Left forelimb (tissue), 1 donor: Measurements from ENCODE around the gene BPIFB1.

ENCODE experiments used
- DNase-seq: peaks from one replicate; pipeline ENCODE4 v3.0.0-alpha.2; 2018; ENCODE audit warnings: low spot score

Gene BPIFB1

DNA sequence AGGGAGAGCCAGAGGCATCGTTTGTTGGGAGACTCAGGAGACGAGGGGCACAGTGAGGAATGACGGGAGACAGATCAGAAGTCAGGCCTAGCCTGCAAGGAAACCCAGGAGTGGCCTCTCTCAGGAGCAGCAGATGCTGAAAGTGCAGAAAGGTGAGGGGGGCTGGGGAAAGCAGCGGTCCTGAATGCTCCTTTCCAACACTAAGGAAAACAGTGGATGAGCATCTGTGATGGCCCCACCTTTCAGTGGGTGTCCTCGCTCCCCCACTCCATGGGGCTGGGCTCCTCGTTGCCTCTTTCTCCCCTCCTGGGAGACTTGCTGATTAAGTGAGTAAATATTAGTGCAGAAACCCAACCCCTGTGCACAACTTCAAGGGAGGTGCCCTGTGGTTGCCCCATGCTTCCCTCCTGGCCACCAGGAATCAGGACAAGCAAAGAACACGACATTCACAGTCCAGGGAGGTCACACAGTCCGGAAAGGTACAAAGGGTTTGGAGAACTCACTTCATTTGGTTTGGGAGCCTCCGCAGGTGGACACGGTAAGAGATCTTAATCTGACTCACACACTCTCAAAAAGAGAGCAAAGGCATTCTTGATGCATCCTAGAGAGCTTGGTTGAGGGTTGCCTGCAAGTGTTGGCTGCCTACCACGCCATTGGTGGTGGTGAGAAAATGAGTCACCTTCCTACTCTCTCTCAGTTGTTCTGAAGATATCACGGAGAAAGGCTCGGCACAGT, 9.7 kb upstream of the BPIFB1 start:
- DNase-seq, result no peak

DNA sequence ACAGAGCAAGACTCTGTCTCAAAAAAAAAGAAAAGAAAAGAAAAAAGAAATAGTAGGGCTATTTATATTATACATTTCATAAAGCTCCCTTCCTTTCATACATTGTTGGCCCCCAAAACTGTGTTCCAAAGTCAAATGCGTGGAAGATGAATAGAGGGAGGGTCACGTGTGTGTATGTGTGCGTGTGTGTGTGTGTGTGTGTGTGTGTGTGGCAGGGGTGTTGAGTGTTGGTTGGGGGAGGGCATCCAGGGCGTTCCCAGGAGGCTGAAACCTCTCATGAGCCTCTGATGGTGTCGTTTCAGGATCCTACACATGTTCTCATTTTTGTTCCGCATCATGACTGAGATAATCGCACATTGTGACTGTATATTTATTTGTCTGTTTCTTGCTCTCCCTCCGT, 7.8 kb upstream of the BPIFB1 start:
- no peak for DNase-seq

DNA sequence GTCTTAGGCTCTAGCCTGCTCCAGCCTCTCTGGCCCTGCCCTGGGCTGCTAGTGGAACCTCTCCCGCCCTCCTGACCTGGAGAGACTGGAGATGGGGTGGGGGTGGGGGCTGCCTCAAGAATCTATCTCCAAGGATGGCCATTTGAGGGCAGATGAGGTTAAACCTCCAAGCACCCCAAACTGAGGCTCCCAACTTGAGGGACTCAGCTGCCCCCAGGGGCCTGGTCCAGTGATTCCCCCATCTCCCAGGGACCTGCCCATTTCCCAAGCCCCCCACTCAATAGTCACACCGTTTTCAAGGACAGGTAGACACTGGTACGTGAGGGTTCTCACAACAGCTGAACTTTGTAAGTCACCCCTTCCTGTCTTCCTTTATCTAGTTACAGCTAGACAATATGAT, 7.1 kb upstream of the BPIFB1 start:
- no peak for DNase-seq

DNA sequence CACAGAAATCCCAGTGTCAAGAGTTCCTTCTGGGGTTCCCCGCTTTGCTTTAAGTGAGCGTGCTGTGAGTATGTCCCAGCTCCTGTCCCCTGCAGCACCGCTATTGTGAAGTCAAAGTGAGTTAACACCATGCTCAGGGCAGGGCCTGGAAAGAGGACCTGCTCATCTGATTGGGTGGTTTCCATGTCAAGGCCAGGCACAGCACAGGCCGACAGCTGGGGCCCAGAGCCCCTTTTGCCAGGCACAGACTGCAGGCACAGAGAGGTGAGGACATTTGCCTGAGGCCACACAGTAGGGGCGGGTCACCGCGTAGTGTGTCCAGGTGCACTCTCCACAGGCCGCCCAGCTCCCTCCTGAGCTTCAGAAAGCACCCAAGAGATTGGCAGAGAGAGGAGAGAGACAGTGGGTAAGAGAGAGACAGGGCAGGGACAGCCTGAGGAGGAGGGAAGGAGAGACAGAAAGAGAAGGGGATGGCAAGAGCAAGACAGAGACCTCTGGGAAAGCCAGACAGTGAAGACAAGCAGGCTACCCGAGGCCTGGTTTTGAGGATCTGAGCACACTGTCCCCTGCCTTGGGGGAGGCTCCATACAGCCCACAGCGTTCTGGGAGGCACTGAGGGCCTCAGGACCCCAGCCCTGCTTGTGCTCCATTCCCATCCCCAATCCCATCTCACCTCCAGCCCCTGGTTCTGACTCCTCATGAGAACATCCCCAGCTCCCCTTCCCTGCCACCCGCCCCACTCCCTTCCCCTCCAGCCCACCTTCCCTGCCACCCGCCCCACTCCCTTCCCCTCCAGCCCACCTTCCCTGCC, 6.5 kb upstream of the BPIFB1 start:
- no peak for DNase-seq

DNA sequence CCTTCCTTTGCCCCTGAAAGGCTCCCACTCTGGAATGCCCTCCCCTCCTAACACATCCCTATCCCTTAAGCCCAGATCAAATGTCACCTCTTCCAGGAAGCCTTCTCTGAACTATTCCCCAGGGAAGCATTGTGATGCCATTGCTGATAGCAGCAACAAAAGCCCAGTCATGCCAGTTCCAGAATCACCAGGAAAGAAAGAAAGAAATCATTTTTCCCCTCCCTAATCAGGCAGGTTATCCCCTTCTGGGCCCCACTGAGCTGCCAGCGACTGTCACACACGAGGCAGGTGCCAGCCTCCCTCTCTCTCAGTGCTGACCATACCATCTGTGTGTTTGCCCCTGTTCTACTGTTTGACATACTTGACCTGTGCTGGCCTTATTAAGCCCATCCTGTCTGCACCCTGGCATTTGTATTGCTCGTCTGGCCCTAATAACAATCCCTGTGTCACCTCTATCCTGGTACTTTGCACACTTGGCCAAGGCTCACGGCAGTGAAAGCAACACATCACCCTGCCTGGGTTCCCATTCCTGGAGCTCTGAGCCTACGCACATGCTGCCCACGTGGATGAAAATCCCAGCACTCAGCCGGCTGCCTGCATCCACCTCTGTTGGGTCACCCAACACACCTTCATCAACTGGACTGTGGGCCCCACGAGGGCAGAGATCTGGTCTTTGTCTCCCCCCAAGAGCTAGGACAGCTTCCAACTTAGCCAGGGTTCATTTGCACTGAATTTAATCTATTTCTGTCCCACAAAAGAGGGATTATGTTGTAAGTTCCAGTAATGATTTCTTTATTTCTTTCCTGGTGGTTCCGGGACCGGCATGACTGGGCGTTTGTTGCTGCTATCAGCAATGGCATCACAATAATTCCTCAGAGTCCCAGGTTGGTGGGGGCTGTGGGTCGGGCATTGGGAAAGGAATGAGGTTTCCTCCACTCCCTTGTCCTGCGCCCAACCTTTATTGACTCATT, 5.3 kb upstream of the BPIFB1 start:
- DNase-seq, result no peak

DNA sequence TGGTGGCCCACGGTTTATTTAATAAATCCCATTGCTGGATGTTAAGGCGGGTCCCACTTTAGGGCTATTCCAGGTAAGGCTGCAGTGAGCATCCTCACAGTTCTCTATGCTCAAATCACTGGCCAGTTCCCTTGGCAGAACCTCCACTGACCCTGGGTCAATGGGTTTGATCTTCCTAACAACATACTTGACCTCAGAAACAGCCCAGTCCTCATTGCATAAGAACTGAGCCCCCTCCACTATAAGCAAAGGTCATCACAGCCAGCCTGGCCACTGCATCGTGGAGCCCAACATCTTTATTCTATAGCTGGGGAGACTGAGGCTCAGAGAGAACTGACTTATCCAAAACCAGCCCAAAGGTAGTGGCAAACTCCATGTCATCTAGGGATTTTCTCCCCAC, 4.3 kb upstream of the BPIFB1 start:
- DNase-seq, result no peak

DNA sequence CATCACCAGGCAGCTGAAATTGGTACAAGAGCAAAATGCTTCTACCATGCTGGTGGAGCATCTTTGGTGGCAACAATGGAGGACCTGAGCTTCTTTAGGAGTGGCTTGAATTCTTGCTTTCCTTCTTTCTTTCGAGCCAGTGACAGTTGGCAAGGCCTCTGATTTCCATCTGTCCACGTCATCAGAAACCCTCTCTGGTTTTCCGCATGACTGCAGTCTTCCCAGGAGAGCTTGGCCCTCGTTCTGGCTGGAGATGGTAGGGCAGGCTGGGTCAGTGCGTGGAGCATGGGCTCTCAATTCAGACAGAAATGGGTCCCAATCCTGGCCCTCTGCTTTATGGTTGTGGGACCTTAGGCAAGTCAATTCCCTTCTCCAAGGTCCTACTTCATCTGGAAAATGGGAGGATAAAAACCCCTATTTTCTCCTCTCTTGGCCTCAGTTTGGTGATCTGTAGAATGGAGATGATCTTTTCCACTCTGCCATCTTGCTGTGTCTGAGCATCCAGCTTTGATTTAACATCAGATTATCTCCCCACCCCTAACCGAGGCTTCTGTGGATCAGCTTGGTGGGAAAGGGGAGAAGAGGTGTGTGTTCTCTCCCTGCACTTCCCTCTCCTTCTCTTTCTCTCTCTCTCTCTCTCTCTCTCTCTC, 3.6 kb upstream of the BPIFB1 start:
- DNase-seq, result no peak

DNA sequence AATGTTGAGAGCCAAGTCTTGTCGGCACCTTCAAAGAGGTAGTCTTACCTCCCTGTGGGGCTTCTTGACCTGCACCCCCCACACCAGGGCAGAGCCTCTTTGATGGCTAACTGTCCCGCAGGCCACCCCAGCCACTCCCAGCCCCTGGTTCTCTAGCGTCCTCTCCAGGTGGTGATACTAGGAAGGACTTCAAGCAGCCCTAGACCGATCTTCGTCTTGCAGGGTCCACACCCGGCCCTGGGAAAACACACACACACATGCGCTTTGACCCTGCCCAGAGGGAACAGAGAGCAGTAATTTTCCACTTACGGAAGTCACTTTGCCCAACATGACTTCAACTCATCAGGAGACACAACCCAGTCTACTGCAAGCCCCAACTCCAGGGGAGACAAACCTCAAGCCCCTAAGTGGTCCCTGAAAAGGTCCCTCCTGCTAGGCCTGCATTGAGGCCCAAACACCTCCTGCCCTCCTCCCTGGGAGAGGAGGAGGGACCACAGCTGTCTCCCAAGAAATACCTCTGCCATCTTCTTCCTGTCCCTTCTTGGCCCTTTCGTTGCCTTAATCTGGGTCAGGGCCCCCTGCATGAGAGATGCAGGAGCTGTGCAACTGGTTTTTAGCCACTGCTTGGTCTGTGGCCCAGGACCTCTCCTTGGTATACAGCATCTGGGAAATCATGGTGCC, 2.9 kb upstream of the BPIFB1 start:
- DNase-seq, result no peak

DNA sequence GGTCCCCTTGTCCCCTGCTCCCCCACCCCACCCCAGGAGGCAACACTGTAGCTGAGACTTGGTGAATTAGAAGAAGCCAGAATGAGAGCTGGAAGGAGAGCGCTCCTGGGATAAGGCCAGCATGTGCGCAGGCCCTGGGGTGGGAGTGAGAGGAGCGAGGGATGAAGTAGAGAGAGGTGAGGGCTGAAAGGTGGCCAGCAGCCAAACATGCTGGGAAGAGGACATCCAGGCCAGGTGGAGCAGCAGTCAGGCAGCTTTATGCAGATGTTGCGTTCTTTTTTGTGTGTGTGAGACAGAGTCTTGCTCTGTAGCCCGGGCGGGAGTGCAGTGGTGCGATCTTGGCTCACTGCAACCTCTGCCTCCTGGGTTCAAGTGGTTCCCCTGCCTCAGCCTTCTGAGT, 2.2 kb upstream of the BPIFB1 start:
- no peak for DNase-seq

DNA sequence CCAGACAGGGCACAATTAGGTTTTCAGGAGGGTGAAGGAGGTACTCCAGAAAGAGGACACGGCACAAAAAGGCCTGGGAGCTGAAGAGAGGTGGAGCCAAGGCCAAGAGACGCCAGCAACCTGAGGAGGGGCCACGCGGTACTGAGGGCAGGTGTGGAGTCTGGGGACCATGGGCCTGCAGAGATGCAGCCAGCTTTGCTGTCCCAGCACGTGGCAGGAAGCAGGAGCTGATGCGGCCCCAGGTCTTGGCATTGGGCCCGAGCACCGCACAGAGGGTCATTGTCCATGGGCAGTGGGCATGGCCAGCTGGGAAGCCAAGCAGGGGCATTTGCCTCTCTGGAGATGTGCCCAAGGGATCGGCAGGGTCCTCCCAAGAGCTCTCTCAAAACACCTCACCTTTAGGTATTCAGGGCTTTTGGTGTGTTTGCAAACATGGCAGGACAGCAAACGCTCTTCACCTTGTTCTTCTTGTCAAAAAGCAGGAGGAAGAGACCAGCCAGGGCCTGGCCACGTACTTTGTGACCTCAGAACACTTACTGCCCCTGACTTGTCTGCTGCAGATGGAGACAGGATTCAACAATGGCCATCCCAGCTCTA, 1.4 kb upstream of the BPIFB1 start:
- DNase-seq, result no peak

DNA sequence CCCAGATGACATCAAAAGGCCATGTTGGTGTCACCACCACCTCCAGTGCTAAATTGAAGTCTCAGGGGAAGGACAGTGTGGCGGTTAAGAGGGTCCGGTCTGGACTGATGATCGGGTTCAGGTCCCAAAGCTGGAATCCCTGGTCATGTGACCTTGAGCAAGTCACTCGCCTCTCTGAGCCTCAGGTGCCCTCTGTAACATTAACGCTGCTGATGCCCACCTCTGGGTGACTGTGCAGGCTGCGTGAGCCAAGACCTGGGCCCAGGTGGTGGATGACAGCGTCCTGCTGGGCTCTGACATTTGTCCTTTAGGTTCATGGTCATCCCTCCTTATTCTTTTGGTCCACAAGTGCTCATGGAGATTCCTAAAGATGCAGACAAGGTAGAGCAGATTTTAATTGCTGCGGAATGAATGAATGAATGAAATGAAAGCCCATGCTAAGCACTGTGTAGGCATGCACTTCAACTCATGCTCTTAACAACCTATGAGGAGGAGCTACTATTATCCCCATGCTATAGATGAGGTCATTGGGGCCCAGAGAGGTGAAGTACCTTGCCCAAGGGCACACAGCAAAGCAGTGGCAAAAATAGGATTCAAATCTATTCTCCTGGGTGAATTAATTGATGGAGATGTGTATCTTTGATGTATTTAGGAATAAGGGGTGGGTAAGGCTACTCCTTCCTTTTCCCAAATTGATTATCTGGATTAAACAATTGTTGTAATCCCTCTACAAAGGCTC, 649 bp upstream of the BPIFB1 start:
- no peak for DNase-seq

DNA sequence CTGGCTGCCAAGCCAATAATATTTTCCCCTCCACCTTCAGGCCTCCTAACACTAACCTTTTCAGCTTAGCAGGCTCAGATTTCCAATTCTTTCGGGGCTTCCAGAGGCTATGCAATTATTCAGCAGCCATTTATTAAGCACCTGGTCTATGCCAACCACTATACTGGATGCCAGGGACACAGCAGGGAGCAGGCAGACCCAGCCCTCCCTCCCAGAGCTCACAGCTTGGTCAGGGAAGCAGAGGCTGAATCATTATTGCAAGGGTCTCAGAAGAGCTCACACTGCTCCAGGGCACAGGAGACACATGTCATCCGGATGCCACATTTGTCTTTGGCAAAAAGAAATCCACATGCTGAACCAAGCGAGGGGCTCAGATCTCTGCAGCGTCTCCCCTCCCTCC, 1.3 kb downstream of the BPIFB1 start:
- DNase-seq, result no peak

DNA sequence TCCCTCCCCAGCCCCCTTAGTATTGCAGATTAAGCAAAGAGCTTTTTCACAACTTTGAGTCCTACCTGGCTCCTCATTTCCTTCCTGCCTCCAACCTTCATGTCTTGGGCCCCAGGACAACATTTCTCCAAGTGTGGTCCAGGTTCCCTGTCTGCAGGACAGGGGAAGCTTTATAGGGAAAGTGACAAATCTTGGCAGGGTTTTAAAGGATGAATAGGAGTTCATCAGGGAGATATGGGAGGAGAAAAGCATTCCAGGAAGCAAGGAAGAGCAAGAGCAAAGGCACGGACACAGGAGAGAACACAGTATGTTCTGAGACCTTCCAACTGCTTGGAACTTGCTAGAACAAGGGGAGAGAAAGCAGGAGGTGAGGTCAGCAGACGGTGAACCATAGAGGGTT, 1.9 kb downstream of the BPIFB1 start:
- DNase-seq, result no peak

DNA sequence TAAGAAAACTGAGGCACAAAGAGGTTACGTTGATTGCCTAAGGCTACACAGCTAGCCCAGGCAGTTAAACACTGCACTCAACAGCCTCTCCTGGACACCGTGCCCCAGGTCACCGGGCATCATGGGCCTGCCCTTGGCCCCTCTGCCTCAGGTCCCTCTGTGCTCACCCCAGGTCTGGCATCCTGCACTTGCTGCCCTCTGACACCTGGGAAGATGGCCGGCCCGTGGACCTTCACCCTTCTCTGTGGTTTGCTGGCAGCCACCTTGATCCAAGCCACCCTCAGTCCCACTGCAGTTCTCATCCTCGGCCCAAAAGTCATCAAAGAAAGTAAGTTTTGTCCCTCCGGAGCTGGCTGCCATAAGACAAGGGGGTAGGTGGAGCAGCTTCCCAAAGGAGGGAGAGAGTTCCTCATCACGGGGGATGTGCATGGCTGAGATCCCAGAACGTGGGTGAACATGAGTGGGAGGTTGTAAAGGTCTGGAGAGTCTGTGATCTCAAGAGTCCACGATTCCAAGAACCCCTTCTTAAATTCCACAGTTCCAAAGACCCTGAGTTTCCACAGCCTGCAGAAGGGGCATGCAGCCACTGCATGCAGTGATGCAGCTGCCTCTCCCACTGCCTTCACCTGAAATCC, 3.0 kb downstream of the BPIFB1 start:
- no peak for DNase-seq

DNA sequence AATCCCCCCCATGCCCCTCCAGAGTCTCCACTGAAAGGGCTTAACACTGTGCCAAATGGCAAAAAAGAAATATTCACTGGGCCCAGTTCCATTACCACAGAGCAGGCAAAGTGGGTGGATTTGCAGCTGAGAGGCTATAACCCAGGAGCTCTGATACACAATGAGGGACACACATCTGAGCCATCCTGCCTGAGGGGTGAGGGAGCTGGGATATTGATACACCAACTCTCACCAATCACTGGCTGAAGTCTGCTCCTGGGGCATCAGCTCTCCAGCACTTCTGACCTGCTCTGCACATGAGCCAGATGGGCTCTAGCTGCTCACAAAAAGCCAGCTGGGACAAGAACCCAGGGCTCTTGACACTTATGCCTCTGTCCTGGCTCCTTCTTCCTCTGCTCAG, 4.9 kb downstream of the BPIFB1 start:
- no peak for DNase-seq

DNA sequence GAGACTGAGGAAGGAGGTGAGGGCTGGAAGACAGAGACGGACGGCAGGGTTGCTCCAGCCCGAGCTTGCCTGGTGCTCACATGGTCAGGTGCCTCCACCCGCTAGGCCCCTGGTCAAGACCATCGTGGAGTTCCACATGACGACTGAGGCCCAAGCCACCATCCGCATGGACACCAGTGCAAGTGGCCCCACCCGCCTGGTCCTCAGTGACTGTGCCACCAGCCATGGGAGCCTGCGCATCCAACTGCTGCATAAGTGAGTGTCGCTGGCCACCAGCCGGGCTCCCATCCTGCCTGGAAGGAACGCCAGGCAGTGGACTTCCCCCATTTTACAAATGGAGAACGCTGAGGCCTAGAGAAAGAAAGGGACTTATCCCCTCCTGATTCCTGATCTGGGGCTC, 7.8 kb downstream of the BPIFB1 start:
- DNase-seq, result no peak

DNA sequence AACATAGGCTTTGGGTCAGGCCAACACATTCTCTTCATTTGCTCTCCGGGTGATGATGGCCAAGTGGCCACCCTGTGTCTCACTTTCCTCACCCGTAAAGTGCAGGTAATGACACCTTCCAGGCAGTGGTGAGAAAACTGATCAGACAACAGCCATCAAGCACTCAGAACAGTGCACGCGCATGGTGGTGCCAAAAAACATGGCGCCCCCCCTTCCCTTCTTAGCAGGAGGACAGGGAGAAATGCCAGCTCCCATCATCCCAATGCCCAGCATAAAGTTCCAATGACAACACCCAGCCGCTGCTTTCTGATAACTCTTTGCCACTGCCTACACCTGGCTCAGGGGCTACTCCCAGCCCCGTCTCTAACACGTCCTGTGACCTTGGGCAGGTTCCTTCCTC, 8.4 kb downstream of the BPIFB1 start:
- no peak for DNase-seq

DNA sequence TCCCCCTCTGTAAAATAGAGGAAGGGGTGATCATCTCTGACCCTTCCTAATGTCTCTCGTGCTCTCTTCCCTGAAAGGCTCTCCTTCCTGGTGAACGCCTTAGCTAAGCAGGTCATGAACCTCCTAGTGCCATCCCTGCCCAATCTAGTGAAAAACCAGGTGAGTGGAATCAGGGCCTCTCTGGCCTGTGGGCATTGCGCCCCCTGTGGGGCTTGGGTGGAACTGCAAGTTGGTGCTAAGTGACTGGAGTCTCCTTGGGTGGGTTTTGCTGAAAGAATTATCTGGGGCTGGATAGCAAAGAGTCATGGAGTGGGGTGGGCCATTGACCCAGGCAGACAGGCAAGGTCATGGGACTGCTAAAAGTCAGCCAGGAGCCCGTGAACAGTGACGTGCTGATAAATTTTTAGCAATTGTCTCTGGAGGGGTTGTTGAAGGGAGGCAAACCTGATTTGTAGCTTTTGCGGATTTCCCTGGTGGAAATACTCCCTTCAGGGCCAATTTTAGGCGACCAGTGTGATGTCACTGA, 8.9 kb downstream of the BPIFB1 start:
- DNase-seq, result no peak

DNA sequence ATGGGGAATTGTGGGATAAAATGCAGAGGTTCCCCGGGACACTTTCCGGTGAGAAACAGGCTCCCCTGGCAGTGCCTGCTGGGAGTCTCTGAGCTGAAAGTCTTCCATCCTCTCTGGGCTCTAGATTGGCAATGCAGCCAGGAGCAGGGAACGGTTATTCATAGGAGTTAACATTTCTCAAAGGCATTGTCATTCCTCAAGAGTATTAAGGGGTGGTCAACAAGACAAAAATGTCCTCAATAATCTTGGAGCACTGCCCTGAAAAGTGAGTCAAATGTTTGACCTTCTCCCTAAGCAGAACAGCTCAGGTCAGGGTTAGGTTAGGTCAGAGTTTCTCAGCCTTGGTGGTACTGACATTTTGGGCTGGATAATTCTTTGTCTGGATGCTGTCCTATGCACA, 13.2 kb downstream of the BPIFB1 start:
- DNase-seq, result no peak

DNA sequence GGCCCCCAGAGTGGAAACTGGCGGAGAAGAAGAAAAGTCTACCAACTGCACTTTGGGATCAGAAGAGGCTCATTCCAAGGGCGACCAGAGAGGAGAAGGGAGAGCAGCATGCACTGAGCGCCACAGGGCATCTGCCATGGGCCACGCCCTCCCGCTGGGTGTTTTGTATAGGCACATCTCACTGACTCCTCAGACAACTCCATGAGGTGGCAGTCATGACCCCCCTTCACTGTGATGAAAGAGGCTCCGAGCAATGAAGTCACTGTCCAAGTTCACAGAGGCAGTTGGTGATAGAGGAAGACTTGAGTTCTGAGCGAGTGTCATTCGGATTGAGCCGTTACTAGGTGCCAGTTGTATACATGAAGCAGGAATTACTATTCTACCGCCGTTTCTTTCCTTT, 15.4 kb downstream of the BPIFB1 start:
- no peak for DNase-seq
